K562 (cell line): ENCODE results near the gene CTRB2.

Source experiments
- CHCHD3 ChIP-seq: fragments of 250-450 bp; sonication (Bioruptor Pico); IDR thresholded peaks from 2 replicates; pipeline ENCODE4 v2.1.2; 2022; ENCODE audit warnings: mild to moderate bottlenecking
- ESRRA ChIP-seq: fragments of 450-650 bp; IDR thresholded peaks from 2 replicates; pipeline ENCODE4 v1.6.1; 2014; ENCODE audit warnings: low read depth, mild to moderate bottlenecking, moderate library complexity, borderline replicate concordance
- EZH2 ChIP-seq: IDR thresholded peaks from 2 replicates; pipeline ENCODE4 v1.6.1; 2012; ENCODE audit warnings: low read depth, mild to moderate bottlenecking, inconsistent platforms, low read length, borderline replicate concordance
- KDM4B ChIP-seq, 2 experiments: fragments of 450-650 bp in 1 of 2; sonication (generic) in 1 of 2; IDR thresholded peaks; 2 replicates each; pipeline ENCODE4 v1.6.1; 2016 to 2017; ENCODE audit warnings: borderline replicate concordance in 2 of 2, antibody characterized with exemption in 1 of 2, low read depth in 1 of 2, mild to moderate bottlenecking in 1 of 2
- MLX ChIP-seq, 2 experiments: fragments of 450-650 bp in 1 of 2; sonication (generic) in 1 of 2; formaldehyde crosslinking; conservative IDR thresholded peaks; 2 replicates each; pipeline versions ENCODE4 v1.4.0 to v1.8.1; 2020 to 2022; ENCODE audit warnings: mild to moderate bottlenecking in 1 of 2, missing genetic modification reagents in 1 of 2
- MXI1 ChIP-seq: IDR thresholded peaks from 2 replicates; pipeline ENCODE4 v1.6.1; 2011; ENCODE audit warnings: low read depth, mild to moderate bottlenecking, improper control_type of control experiment, low read length
- SMC3 ChIP-seq: conservative IDR thresholded peaks from 2 replicates; pipeline ENCODE4 v1.6.1; 2011; ENCODE audit warnings: low read depth, low read length, improper control_type of control experiment; ENCODE audit not compliant: insufficient read depth
- XRCC3 ChIP-seq: fragments of 450-650 bp; IDR thresholded peaks from 2 replicates; pipeline ENCODE4 v1.6.1; 2017; ENCODE audit warnings: mild to moderate bottlenecking, moderate library complexity
- ZNF175 ChIP-seq: fragments of 200-800 bp; sonication (Bioruptor generic); IDR thresholded peaks from 2 replicates; pipeline ENCODE4 v1.6.1; 2016; ENCODE audit warnings: low read depth, mild to moderate bottlenecking, missing genetic modification characterization, missing compliant biosample characterization
- ZNF316 ChIP-seq: fragments of 450-650 bp; IDR thresholded peaks from 2 replicates; pipeline ENCODE4 v1.6.1; 2016
- TF ChIP-seq, protein P1 (sequence below), 3 experiments: IDR thresholded peaks in 2 of 3; conservative IDR thresholded peaks in 1 of 3; 2 replicates each; pipeline ENCODE4 v1.5.1; 2011 to 2012; ENCODE audit warnings: low read length in 3 of 3, mild to moderate bottlenecking in 3 of 3, control low read depth in 2 of 3, improper control_type of control experiment in 1 of 3, inconsistent platforms in 1 of 3, low read depth in 1 of 3, mixed read lengths in 1 of 3, moderate library complexity in 1 of 3; ENCODE audit not compliant: insufficient read depth in 2 of 3

- TF ChIP-seq EZH2 (no peak), MXI1 (no peak), CHCHD3 (CRISPR knock-in tag) (no peak), MLX (CRISPR knock-in tag; conservative IDR thresholded peaks at IDR 0.05) (no peak), XRCC3 (no peak), SMC3 (no peak), KDM4B (IDR thresholded peaks at IDR 0.05; ENCODE audit: borderline replicate concordance in 2 of 2, low read depth in 1 of 2) (no peak), ZNF316 (no peak), ZNF175 (CRISPR knock-in tag) (no peak), ESRRA (no peak)
- TF ChIP-seq, protein P1, sequence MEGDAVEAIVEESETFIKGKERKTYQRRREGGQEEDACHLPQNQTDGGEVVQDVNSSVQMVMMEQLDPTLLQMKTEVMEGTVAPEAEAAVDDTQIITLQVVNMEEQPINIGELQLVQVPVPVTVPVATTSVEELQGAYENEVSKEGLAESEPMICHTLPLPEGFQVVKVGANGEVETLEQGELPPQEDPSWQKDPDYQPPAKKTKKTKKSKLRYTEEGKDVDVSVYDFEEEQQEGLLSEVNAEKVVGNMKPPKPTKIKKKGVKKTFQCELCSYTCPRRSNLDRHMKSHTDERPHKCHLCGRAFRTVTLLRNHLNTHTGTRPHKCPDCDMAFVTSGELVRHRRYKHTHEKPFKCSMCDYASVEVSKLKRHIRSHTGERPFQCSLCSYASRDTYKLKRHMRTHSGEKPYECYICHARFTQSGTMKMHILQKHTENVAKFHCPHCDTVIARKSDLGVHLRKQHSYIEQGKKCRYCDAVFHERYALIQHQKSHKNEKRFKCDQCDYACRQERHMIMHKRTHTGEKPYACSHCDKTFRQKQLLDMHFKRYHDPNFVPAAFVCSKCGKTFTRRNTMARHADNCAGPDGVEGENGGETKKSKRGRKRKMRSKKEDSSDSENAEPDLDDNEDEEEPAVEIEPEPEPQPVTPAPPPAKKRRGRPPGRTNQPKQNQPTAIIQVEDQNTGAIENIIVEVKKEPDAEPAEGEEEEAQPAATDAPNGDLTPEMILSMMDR (IDR thresholded peaks at IDR 0.05 in 2 of 3, conservative IDR thresholded peaks at IDR 0.05 in 1 of 3; ENCODE audit: insufficient read depth in 2 of 3, low read depth in 1 of 3, low read length in 3 of 3), result no peak
Observed at GRCh38 chr16:75244844-75245758, 38.1 kb upstream of the CTRB2 start.
